Rectal smooth muscle tissue (tissue), 1 donor: ENCODE results near the gene MRPL14.

Experiments
- H3K27ac ChIP-seq: one replicate; pipeline ENCODE4 v1.7.0; 2013; ENCODE audit warnings: low read depth, low read length, inconsistent platforms
- H3K27me3 ChIP-seq: one replicate; pipeline ENCODE4 v1.7.0; 2013; ENCODE audit warnings: low read length; ENCODE audit not compliant: control insufficient read depth, insufficient read depth
- H3K36me3 ChIP-seq: one replicate; pipeline ENCODE4 v1.7.0; 2013; ENCODE audit warnings: low read length; ENCODE audit not compliant: control insufficient read depth, insufficient read depth
- H3K4me1 ChIP-seq: one replicate; pipeline ENCODE4 v1.7.0; 2013; ENCODE audit warnings: low read length; ENCODE audit not compliant: control insufficient read depth, insufficient read depth
- H3K4me3 ChIP-seq: one replicate; pipeline ENCODE4 v1.7.0; 2013; ENCODE audit warnings: low read length
- H3K9ac ChIP-seq: one replicate; pipeline ENCODE4 v1.7.0; 2013; ENCODE audit warnings: low read length

MRPL14 gene

DNA sequence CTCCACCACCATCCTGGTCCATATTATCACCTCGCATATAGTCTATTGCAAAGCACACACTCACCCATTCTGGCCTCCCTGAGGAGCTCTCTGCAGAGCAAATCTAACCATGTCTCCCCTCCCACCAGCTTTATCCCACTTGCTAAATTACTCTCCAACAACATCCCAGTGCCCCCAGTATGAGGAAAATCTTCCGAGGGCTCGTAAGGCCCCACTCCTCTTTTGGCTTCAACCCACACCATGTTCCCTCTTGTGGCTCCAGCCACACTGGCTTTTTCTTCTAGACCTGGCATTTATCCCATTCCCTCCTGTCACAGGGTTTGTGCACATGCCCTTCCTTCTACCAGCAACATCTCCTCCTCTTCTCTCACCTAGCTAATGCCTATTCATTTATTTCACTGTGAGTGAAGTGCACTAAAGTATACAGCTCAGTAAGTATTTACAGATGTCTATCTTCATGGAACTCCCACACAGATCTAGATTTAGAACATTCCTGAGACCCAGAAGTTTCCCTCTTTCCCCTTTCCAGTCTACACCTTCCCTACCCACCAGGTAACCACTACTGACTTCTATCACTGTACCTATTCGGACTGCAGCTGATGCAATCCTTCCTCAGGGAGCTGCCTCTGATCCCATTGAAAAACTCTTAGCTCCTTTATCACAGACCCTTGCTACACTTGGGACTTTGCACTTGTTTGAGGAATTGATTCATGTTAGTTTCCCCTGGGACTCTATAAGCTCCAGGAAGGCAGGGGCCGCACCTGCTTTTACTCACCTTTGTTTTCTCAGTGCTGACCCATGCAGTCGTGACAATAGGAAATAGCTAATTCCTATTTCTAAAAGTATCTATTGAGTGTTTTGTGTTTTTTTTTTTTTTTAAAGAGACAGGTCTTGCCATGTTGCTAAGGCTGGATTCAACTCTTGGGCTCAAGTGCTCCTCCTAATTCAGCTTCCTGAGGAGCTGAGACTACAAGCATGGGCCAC is 15.5 kb downstream of the MRPL14 start:
- H3K27ac ChIP-seq: no peak overlapping the region
- no peak overlapping the region for H3K4me3 ChIP-seq
- peaks cover 11% of the 10 kb centered on the region for H3K36me3 ChIP-seq
- no peak overlapping the region for H3K9ac ChIP-seq
- no peaks in the 10 kb centered on the region for H3K27me3 ChIP-seq
- peaks cover 4% of the 10 kb centered on the region for H3K4me1 ChIP-seq

- Histone ChIP-seq H3K4me3 (no peak overlapping the region), H3K27ac (no peak overlapping the region), H3K4me1 (no peaks in the 10 kb centered on the region), H3K36me3 (peaks cover 11% of the 10 kb centered on the region), H3K9ac (no peak overlapping the region), H3K27me3 (no peaks in the 10 kb centered on the region)
These were observed 16.3 kb downstream of the MRPL14 start for GRCh38 chr6:44110966-44111365.

GRCh38 chr6:44110005-44110676 is 17.1 kb downstream of the MRPL14 start:
- H3K27ac ChIP-seq: no peak overlapping the region

DNA sequence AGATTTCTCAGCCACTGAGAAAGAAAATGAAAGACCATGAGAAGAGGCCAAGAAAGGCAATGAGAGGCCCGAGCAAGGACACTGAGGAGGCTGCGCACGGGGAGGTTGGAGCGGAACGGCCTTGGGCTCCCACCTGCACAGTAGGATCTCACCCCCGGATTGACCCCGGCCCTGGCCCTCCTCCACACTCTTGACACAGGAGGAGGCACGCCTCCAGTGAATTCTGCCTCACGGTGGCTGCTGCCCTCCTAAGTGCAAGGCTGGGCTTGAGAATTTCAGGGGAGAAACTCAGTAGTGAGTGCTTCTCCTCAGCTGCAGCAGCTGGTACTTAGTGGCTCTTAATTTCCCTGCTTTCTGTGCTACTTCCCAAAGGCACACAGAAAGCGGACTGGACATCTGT is 18.0 kb downstream of the MRPL14 start:
- Histone ChIP-seq H3K36me3 (peaks cover 11% of the 10 kb centered on the region), H3K4me3 (no peak overlapping the region), H3K9ac (no peak overlapping the region), H3K4me1 (no peaks in the 10 kb centered on the region), H3K27me3 (no peaks in the 10 kb centered on the region), H3K27ac (no peak overlapping the region)

More at GRCh38 chr6:44110005-44110676, 17.1 kb downstream of the MRPL14 start:
- no peaks in the 10 kb centered on the region for H3K27me3 ChIP-seq
- peaks cover 11% of the 10 kb centered on the region for H3K36me3 ChIP-seq
- H3K9ac ChIP-seq: no peak overlapping the region
- no peak overlapping the region for H3K4me3 ChIP-seq
- no peaks in the 10 kb centered on the region for H3K4me1 ChIP-seq

DNA sequence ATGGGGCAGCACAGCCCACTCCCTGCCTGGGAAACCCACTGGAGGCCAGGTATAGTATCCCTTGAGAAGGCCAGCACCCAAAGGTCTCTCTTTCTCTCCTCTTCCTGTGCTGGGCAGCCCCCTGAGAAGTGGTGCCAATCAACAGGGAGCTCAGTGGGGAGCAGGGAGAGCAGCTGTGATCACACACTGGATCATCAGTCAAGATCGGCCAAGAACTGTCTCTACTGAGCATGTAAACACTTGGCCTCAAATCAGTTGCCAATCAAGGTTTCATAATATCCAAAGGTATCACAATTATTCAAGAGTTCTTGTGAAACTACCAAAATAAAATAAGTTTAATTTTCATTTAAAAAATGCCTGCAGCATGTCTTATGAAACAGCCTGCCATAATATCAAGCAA is 18.8 kb downstream of the MRPL14 start:
- Histone ChIP-seq H3K9ac (no peak overlapping the region), H3K4me1 (no peaks in the 10 kb centered on the region), H3K4me3 (no peak overlapping the region), H3K27ac (no peak overlapping the region), H3K36me3 (peaks cover 5% of the 10 kb centered on the region), H3K27me3 (no peaks in the 10 kb centered on the region)

- Histone ChIP-seq H3K9ac (no peak overlapping the region), H3K27me3 (no peaks in the 10 kb centered on the region), H3K4me3 (no peak overlapping the region), H3K27ac (no peak overlapping the region), H3K4me1 (no peaks in the 10 kb centered on the region), H3K36me3 (peaks cover 3% of the 10 kb centered on the region)
These were observed 20.2 kb downstream of the MRPL14 start for GRCh38 chr6:44107017-44107416.

DNA sequence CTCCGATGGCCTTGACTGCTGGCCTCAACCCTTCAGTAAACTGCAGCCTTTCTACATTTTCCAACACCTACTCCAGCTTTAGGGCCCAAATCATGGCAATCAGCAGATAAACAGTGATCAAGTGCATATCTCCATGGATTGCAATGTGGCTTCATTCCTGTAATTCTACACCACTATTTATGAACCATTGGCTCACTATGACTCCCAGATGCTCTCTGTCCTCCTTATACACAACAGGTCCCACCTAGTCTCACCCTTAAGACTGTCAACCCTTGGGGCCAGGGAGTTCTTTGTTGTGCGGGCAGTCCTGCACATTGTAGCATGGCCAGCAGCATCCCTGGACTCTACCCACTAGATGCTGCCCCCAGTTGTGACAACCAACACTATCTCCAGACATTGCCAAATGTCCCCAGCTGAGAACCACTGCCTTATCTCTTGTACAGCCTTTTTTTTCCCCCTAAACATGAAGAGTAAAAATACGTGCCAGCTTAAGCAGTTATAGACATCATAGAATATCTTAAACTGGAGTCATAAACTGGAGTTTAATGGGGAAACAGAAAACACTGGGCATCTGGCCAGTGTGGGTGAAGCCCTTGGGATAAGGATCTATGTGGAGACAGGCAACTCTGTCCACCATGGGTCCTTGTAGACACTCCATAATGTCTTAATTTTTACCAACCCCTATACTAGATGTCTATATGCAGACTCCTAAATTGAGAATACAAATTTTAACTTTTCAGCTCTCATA is 21.1 kb downstream of the MRPL14 start:
- Histone ChIP-seq H3K4me1 (no peaks in the 10 kb centered on the region), H3K27ac (no peak overlapping the region), H3K4me3 (no peak overlapping the region), H3K27me3 (no peaks in the 10 kb centered on the region), H3K9ac (no peak overlapping the region), H3K36me3 (peaks cover 3% of the 10 kb centered on the region)

GRCh38 chr6:44105146-44105545 is 22.1 kb downstream of the MRPL14 start:
- H3K36me3 ChIP-seq: peaks cover 3% of the 10 kb centered on the region

GRCh38 chr6:44104481-44105021 is 22.7 kb downstream of the MRPL14 start:
- Histone ChIP-seq H3K4me3 (no peak overlapping the region), H3K27me3 (no peaks in the 10 kb centered on the region), H3K36me3 (peaks cover 3% of the 10 kb centered on the region), H3K27ac (no peak overlapping the region), H3K4me1 (no peaks in the 10 kb centered on the region), H3K9ac (no peak overlapping the region)

More at GRCh38 chr6:44105146-44105545, 22.1 kb downstream of the MRPL14 start:
- Histone ChIP-seq H3K27me3 (no peaks in the 10 kb centered on the region), H3K4me3 (no peak overlapping the region), H3K4me1 (no peaks in the 10 kb centered on the region), H3K27ac (no peak overlapping the region), H3K9ac (no peak overlapping the region)

DNA sequence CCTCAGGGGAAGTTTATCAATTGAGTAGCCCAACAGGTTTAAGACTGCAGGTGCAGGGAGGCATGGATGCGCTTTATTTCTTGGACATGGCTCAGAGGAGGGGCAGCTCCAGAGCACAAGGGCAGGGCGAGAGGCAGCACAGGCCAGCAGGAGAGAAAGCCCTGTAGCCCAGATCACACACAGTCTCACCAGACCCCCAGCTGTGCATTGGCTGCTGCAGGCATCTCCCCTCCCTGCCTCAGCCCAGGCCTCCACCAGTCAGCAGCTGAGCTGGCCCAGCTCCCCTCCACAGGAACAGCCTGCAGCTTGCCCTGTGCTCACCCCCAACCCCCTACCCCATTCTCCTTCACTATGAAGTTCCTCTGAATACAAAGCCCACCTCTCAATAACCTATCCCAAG is 24.7 kb downstream of the MRPL14 start:
- Histone ChIP-seq H3K4me1 (no peaks in the 10 kb centered on the region), H3K9ac (no peak overlapping the region), H3K4me3 (no peak overlapping the region), H3K27me3 (no peaks in the 10 kb centered on the region), H3K27ac (no peak overlapping the region), H3K36me3 (peaks cover 3% of the 10 kb centered on the region)

- Histone ChIP-seq H3K4me1 (no peaks in the 10 kb centered on the region), H3K36me3 (peaks cover 3% of the 10 kb centered on the region), H3K27me3 (no peaks in the 10 kb centered on the region), H3K4me3 (no peak overlapping the region), H3K27ac (no peak overlapping the region), H3K9ac (no peak overlapping the region)
These were observed 25.4 kb downstream of the MRPL14 start for GRCh38 chr6:44101832-44102231.

DNA sequence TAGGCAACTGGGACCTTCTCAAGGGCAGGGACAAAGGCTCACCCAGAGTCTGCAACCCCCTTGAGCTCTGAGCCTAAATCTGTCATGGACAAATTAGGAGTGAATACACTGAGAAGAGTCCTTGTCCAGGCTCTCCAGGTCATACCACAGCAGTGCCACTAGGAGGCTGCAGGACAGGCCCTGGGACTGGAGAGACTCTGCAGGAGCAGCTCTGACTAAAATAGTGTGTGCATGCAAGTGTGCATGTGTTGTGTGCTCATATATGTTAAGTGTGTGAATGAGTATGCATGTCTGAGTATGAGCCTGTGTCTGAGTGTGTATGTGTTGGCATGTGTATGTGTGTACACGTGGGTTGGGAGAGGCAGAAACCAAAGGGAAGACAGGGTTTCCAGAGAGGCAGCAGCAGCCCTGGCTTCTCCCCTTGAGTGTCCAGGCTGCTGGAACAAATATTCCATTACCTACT is 27.1 kb downstream of the MRPL14 start:
- Histone ChIP-seq H3K4me1 (no peaks in the 10 kb centered on the region), H3K9ac (peak overlapping the region; percentile 6), H3K27me3 (no peaks in the 10 kb centered on the region), H3K27ac (no peak overlapping the region), H3K4me3 (no peak overlapping the region), H3K36me3 (peaks cover 3% of the 10 kb centered on the region)
